ENCODE data around the gene TOR2A.

The TOR2A gene

DNA sequence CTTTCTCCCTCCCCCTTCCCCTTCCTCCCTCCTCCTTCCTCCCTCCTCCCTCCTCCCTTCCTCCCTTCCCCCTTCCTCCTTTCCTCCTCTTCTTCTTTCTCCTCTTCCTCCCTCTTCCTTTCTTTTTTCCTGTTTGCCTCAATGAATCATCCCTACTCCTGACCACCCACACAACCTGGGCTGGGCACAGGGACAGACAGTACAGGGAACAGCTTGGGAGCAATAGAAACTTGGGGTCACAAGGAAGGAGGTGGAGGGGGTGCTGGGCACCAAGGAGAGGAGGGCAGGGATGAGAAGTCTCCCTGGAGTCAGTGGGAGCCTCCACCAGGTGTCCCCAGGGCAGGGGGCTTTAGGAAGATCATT, 14.2 kb downstream of the TOR2A start:
- no peaks in the 10 kb centered on the region for H3K27me3 Mint-ChIP-seq
- no peak for DNase-seq
- H3K4me3 Mint-ChIP-seq, result peak overlapping the region in 1 of 2 donors; percentile 57
- no peak for ATAC-seq
- no peaks in the 10 kb centered on the region for H3K9me3 Mint-ChIP-seq
- peak overlapping the region; percentile 1 to 96 for H3K27ac Mint-ChIP-seq
- peaks cover 34% of the 10 kb centered on the region for H3K4me1 Mint-ChIP-seq

DNA sequence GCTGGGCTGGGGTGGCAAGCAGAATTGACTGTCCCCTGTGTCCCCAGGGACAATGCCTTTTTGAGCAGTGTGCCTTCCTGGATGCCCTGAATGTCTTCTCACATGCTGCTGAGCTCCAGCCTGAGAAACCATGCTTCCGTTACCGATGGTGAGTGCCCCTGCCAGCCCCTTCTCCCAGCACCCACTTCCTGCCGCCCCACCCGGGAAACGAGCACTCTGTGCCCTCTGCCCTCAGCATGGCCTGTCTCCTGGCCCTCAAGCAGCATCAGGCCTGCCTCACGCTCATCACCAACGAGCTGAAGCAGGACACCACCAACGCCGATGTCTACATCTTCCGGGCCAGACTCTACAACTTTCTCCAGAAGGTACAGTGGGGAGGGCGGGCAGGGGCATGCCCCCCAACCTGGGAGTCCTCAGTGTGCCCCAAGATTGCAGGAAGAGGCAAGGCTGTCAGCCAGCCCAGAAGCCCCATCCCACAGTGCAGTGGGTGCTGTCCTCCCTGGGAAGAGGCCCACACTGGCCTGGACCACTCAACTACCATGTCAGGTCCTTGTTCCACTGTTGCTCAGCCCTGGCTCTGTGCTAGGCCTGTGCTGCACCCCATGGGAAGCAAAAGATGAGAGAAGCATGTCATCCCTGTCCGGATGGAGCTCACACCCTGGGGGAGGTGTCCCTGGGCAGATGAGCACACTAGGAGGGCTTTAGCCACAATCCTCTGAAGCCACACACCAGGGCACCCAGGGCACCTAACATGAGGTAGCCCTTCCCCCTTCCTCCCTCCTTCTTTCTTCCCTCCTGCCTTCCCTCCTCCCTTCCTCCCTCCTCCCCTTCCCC, 14.8 kb downstream of the TOR2A start:
- H3K4me1 Mint-ChIP-seq, result peaks cover 40% of the 10 kb centered on the region
- peak overlapping the region; percentile 83 to 95 for H3K27ac Mint-ChIP-seq
- H3K4me3 Mint-ChIP-seq, result peak overlapping the region; percentile 58 to 72
- ATAC-seq (peak; percentile 10), DNase-seq (no peak)
- no peaks in the 10 kb centered on the region for H3K27me3 Mint-ChIP-seq
- H3K9me3 Mint-ChIP-seq, result no peaks in the 10 kb centered on the region

DNA sequence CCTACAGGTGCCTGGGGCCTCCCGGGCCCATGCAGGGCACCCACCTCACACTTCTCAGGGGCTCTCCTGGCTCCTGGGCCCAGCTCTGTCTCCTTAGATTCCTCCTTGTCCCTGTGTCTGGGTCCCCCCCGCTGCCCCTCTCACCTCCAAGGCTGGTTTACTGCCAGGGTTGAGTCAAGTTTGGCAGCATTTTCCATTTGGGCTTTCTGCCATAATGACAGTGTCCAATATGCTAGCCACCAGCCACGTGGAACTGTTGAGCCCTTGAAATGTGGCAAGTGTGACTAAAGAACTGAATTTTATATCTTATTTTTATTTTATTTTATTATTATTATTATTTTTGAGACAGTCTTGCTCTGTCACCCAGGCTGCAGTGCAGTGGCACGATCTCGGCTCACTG, 17.3 kb downstream of the TOR2A start:
- H3K4me3 Mint-ChIP-seq, result no peak overlapping the region
- ATAC-seq (no peak), DNase-seq (no peak)
- H3K27me3 Mint-ChIP-seq, result no peaks in the 10 kb centered on the region
- peak overlapping the region in 1 of 2 donors; percentile 86 for H3K27ac Mint-ChIP-seq
- H3K4me1 Mint-ChIP-seq, result peaks cover 55% of the 10 kb centered on the region
- H3K9me3 Mint-ChIP-seq, result no peaks in the 10 kb centered on the region

- peaks cover 65% of the 10 kb centered on the region for H3K4me1 Mint-ChIP-seq
- H3K27me3 Mint-ChIP-seq, result no peaks in the 10 kb centered on the region
- H3K27ac Mint-ChIP-seq, result peak overlapping the region; percentile 79 to 97
- peak overlapping the region; percentile 98 to 99 for H3K4me3 Mint-ChIP-seq
- H3K9me3 Mint-ChIP-seq, result no peaks in the 10 kb centered on the region
- no peak for ATAC-seq
- DNase-seq, result no peak
Observed at GRCh38 chr9:127716412-127716811, 18.7 kb downstream of the TOR2A start.

DNA sequence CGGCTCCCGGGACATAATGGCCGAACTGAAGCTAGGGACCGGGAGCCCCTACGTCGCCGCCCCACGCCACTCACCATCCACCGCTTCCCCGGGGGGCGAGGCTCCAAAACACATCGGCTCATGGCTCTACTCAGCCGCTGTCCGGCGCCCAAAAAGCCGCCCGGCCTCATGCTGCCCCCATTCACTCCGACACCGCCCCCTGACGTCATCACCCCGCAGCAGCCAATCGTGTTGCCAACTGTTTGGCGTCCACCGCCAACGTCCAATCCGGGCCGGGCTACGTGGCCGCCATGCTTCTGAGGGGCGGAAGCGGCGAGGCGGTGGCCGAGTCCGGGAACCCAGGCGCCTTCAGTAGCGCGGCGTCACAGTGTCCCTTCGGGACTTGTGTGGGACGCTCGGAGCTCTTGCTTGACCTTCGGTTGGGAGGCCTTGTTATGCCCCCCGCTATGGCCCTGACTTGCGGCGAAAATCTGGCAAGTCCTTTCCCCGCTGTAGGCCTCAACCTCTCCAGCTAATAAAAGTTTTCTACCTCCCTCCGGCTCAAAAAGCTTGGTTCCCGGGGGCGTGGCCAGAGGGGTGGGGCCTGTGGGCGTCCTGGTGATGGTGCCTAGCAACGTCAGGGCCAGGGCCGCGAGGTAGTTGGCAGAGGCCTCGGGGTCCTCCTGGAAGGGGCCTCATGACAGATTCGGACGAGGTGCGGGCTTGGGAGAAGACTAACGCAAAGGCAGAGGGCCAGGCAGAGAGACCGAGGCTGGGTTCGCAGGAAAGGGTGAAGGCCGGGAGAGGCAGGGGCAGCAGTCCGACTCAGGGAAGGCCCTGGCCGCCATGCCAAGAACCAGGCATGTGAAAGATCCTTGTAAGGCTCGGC, 19.4 kb downstream of the TOR2A start, which contains the start of the genes PTRH1 and TTC16:
TSS of gene PTRH1 (minus strand) at position 194 of the 868 bp plus-strand sequence. CDS start at position 170, 24 bp downstream.
TSS of gene TTC16 (plus strand) at position 610 of the 868 bp plus-strand sequence. CDS start at position 677, 67 bp downstream.
- peak within 1 kb of the TSS; percentile 97 to 99 for H3K27ac Mint-ChIP-seq
- H3K9me3 Mint-ChIP-seq, result no peaks in the 10 kb centered on the region
- no peaks in the 10 kb centered on the region for H3K27me3 Mint-ChIP-seq
- peaks cover 65% of the 10 kb centered on the region for H3K4me1 Mint-ChIP-seq
- DNase-seq (peak; percentile 96), ATAC-seq (peak; percentile 94)
- H3K4me3 Mint-ChIP-seq, result peak within 1 kb of the TSS; percentile 98 to 99

- ATAC-seq (peak; percentile 23), DNase-seq (peak in 1 of 2 donors; percentile 21)
- H3K4me3 Mint-ChIP-seq, result peak overlapping the region; percentile 98 to 99
- peaks cover 64% of the 10 kb centered on the region for H3K4me1 Mint-ChIP-seq
- H3K27ac Mint-ChIP-seq, result peak overlapping the region; percentile 97 to 99
- no peaks in the 10 kb centered on the region for H3K27me3 Mint-ChIP-seq
- H3K9me3 Mint-ChIP-seq, result no peaks in the 10 kb centered on the region
Observed at GRCh38 chr9:127714951-127715469, 20.1 kb downstream of the TOR2A start.

- no peak for ATAC-seq
- Mint-ChIP-seq H3K27ac (no peak overlapping the region), H3K4me1 (peaks cover 56% of the 10 kb centered on the region), H3K4me3 (peak overlapping the region; percentile 73 to 98), H3K27me3 (no peaks in the 10 kb centered on the region), H3K9me3 (peaks cover 0 to under 1% of the 10 kb centered on the region in 2 donors)
- no peak for DNase-seq
Observed at GRCh38 chr9:127714020-127714750, 20.9 kb downstream of the TOR2A start.

DNA sequence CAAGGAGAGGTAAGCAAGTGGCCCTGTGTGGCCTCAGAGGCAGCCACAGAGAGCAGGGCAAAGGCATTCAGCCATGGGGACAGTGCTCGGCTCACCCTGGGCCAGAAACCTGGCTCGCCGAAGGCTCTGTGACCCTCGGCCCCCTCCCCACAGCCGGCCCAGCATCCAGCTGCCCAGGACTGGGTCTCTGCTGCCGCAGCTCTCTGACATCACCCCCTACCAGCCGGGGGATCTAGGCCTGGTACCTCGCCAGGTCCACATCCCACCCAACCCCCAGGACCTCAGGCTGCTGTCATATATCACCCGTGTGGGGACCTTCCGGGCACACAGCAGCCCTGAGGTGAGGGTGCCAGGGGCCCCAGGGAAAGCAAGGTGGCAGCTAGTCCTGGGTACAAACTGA, 22.2 kb downstream of the TOR2A start:
- peaks cover 57% of the 10 kb centered on the region for H3K4me1 Mint-ChIP-seq
- H3K27me3 Mint-ChIP-seq, result no peaks in the 10 kb centered on the region
- DNase-seq, result no peak
- H3K27ac Mint-ChIP-seq, result no peak overlapping the region
- no peak overlapping the region for H3K4me3 Mint-ChIP-seq
- no peak for ATAC-seq
- H3K9me3 Mint-ChIP-seq, result peaks cover 3 to 10% of the 10 kb centered on the region in 2 donors

- ATAC-seq (no peak), DNase-seq (no peak)
- peaks cover 3 to 10% of the 10 kb centered on the region in 2 donors for H3K9me3 Mint-ChIP-seq
- peaks cover 62% of the 10 kb centered on the region for H3K4me1 Mint-ChIP-seq
- no peak overlapping the region for H3K4me3 Mint-ChIP-seq
- H3K27me3 Mint-ChIP-seq, result no peaks in the 10 kb centered on the region
- H3K27ac Mint-ChIP-seq, result no peak overlapping the region
Observed at GRCh38 chr9:127712371-127712770, 22.7 kb downstream of the TOR2A start.

DNA sequence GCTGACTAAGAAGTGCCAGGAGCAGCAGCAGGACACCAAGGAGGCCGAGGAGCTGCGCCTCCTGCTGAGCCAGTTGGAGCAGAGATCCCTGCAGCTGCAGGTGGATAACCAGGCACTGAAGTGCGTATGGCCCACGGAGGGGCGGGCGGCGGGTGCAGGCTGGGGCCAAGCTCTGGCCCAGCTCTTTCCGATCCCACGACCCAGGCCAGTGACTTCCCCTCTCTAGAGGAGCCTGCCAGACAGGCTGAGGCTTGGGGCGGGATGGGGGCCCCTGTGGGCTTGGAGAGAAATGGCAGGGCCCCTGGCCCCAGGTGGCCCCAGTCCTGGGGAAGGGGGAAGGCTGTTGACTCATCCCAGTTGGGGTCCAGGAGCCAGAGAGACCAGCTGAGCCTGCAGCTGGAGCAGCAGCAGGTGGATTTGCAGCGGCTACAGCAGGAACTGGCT, 23.2 kb downstream of the TOR2A start:
- peaks cover 67% of the 10 kb centered on the region for H3K4me1 Mint-ChIP-seq
- ATAC-seq (no peak), DNase-seq (no peak)
- peaks cover 3 to 10% of the 10 kb centered on the region in 2 donors for H3K9me3 Mint-ChIP-seq
- H3K27ac Mint-ChIP-seq, result peak overlapping the region in 1 of 2 donors; percentile 27
- H3K27me3 Mint-ChIP-seq, result no peaks in the 10 kb centered on the region
- H3K4me3 Mint-ChIP-seq, result no peak overlapping the region

- Mint-ChIP-seq H3K27me3 (no peaks in the 10 kb centered on the region), H3K27ac (peak overlapping the region in 1 of 2 donors; percentile 60), H3K9me3 (peaks cover 3 to 10% of the 10 kb centered on the region in 2 donors), H3K4me3 (peak overlapping the region in 1 of 2 donors; percentile 6), H3K4me1 (peaks cover 67% of the 10 kb centered on the region)
- ATAC-seq (no peak), DNase-seq (no peak)
Observed at GRCh38 chr9:127711226-127711701, 23.8 kb downstream of the TOR2A start.

- peaks cover 57% of the 10 kb centered on the region for H3K4me1 Mint-ChIP-seq
- no peak overlapping the region for H3K4me3 Mint-ChIP-seq
- ATAC-seq, result no peak
Observed at GRCh38 chr9:127710204-127710783, 24.8 kb downstream of the TOR2A start.

GRCh38 chr9:127708952-127709587, 26.0 kb downstream of the TOR2A start:
- no peaks in the 10 kb centered on the region for H3K27me3 Mint-ChIP-seq
- H3K27ac Mint-ChIP-seq, result no peak overlapping the region
- DNase-seq (no peak), ATAC-seq (no peak)
- H3K4me3 Mint-ChIP-seq, result no peak overlapping the region
- H3K9me3 Mint-ChIP-seq, result peaks cover 3 to 10% of the 10 kb centered on the region in 2 donors
- H3K4me1 Mint-ChIP-seq, result peaks cover 48% of the 10 kb centered on the region

More at GRCh38 chr9:127710204-127710783, 24.8 kb downstream of the TOR2A start:
- no peak overlapping the region for H3K27ac Mint-ChIP-seq
- H3K27me3 Mint-ChIP-seq, result no peaks in the 10 kb centered on the region
- no peak for DNase-seq
- H3K9me3 Mint-ChIP-seq, result peaks cover 3 to 10% of the 10 kb centered on the region in 2 donors

- ATAC-seq (peak; percentile 77), DNase-seq (peak; percentile 24 to 42)
- Mint-ChIP-seq H3K27me3 (no peaks in the 10 kb centered on the region), H3K4me1 (peaks cover 47% of the 10 kb centered on the region), H3K9me3 (peaks cover 3 to 10% of the 10 kb centered on the region in 2 donors), H3K27ac (no peak overlapping the region), H3K4me3 (no peak overlapping the region)
Observed at GRCh38 chr9:127707766-127708165, 27.3 kb downstream of the TOR2A start.

All from stimulated activated naive CD8-positive, alpha-beta T cell treated with anti-CD3 and anti-CD28 coated beads, Interleukin-15, amount 100 ng/mL, for 72 hours (primary cell).